Regular cardiac myocyte (primary cell): ENCODE data around the gene SLC26A9. TPM values are rescaled to one million over a fixed set of nuclear protein-coding genes. Genes with fewer than 3 reads are reported as not detected.

Experiments used
- total RNA-seq: library from RNA; depleted of rRNA; stranded (reverse); fragments of >200 nt; gene quantifications from 2 replicates; pipeline ENCODE4 v1.2.3, GENCODE V29; 2014

Gene SLC26A9, protein sequence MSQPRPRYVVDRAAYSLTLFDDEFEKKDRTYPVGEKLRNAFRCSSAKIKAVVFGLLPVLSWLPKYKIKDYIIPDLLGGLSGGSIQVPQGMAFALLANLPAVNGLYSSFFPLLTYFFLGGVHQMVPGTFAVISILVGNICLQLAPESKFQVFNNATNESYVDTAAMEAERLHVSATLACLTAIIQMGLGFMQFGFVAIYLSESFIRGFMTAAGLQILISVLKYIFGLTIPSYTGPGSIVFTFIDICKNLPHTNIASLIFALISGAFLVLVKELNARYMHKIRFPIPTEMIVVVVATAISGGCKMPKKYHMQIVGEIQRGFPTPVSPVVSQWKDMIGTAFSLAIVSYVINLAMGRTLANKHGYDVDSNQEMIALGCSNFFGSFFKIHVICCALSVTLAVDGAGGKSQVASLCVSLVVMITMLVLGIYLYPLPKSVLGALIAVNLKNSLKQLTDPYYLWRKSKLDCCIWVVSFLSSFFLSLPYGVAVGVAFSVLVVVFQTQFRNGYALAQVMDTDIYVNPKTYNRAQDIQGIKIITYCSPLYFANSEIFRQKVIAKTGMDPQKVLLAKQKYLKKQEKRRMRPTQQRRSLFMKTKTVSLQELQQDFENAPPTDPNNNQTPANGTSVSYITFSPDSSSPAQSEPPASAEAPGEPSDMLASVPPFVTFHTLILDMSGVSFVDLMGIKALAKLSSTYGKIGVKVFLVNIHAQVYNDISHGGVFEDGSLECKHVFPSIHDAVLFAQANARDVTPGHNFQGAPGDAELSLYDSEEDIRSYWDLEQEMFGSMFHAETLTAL
- total RNA-seq, result not detected in 2 replicates

DNA sequence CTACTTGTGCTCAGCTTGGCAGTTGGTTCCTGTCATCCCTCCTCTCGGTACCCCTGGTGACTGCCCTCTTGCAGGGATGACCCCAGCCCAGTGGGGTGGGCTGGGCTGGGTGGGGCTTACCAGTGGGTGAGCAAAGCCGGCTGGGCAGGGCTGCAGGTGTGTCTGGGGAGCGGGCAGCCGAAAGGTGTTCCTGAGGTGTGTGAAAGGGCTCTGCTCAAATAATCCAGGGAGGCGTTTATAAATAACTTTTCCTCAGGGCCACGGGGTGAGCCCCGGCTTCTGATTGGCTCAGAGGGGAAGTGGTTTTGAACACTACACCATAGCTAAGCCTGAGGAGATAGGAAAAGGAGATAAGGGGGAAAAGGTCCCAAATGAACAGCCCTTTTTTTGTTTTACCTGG is at the start of gene SLC26A9:
Gene SLC26A9 (minus strand): TSS at position 212 of the 400 bp plus-strand sequence. CDS start 7,636 bp downstream, outside the sequence.

Other genes starting within 250 kb of the SLC26A9 start
- 98.9 and 131 TPM in 2 replicates for gene NUCKS1, start 193.3 kb downstream of the SLC26A9 start, total RNA-seq
- 15.9 and 29.3 TPM in 2 replicates for gene RAB29, start 168.0 kb downstream of the SLC26A9 start, total RNA-seq
- 20.0 and 20.3 TPM in 2 replicates for gene SLC41A1, start 130.3 kb downstream of the SLC26A9 start, total RNA-seq
- under 0.01 TPM in 2 replicates for gene PM20D1, start 93.3 kb downstream of the SLC26A9 start, total RNA-seq
- 3.1 and 3.7 TPM in 2 replicates for gene RAB7B, start 59.9 kb upstream of the SLC26A9 start, total RNA-seq
- not detected in 2 replicates for gene CTSE, start 80.4 kb upstream of the SLC26A9 start, total RNA-seq
- not detected in 2 replicates for gene RHEX, start 109.7 kb upstream of the SLC26A9 start, total RNA-seq
- not detected in 2 replicates for gene AVPR1B, start 173.9 kb upstream of the SLC26A9 start, total RNA-seq